Thyroid gland (tissue), 4 donors: ENCODE data around the gene ELMO1. TPM values are rescaled to one million over a fixed set of nuclear protein-coding genes. Genes with fewer than 3 reads are reported as not detected.

ENCODE experiments used
- DNase-seq, 2 donors: peaks; one replicate each; pipeline ENCODE4 v3.0.0-alpha.2; 2019
- H3K27ac ChIP-seq, 3 donors: fragments of 200-600 bp; sonication (generic); 1 replicate in 2 of 3; 2 replicates in 1 of 3; pipeline ENCODE4 v1.5.1; 2016 to 2019; ENCODE audit warnings: mild to moderate bottlenecking in 1 of 3, moderate library complexity in 1 of 3
- H3K27me3 ChIP-seq: fragments of 200-600 bp; sonication (generic); one replicate; pipeline ENCODE4 v1.5.1; 2019
- H3K36me3 ChIP-seq, 2 donors: fragments of 200-600 bp; sonication (generic); one replicate each; pipeline ENCODE4 v1.5.1; 2016 to 2019
- H3K4me1 ChIP-seq, 2 donors: fragments of 200-600 bp; sonication (generic); one replicate each; pipeline ENCODE4 v1.5.1; 2017 to 2019
- H3K4me3 ChIP-seq, 3 donors: fragments of 200-600 bp; sonication (generic); replicated peaks in 1 of 3; 1 replicate in 2 of 3; 2 replicates in 1 of 3; pipeline ENCODE4 v1.5.1; 2016; ENCODE audit warnings: mild to moderate bottlenecking in 1 of 3
- H3K9me3 ChIP-seq: fragments of 200-600 bp; sonication (generic); one replicate; pipeline ENCODE4 v1.5.1; 2017
- CTCF ChIP-seq, 6 experiments: fragments of 200-600 bp in 3 of 6; fragments of 450-650 bp in 3 of 6; sonication (generic) in 3 of 6; IDR thresholded peaks; one replicate each; pipeline ENCODE4 v1.5.1; 2016 to 2019; ENCODE audit warnings: antibody characterized with exemption in 6 of 6, mild to moderate bottlenecking in 2 of 6, inconsistent platforms in 1 of 6, moderate library complexity in 1 of 6
- POLR2A ChIP-seq, 2 donors: fragments of 450-650 bp; IDR thresholded peaks; one replicate each; pipeline ENCODE4 v1.6.1; 2017; ENCODE audit warnings: antibody characterized with exemption in 2 of 2, mild to moderate bottlenecking in 2 of 2, moderate library complexity in 1 of 2
- WGBS, 2 donors: methylation state at CpG; one replicate each; pipeline ENCODE4 v1.1.5; 2017; 5-methylcytosine and 5-hydroxymethylcytosine counted together
- intact Hi-C: fragments of 100-400 bp; cut with DNase I; formaldehyde crosslinking; loops from one replicate; pipeline ENCODE4 v1.15.1; 2023
- total RNA-seq, 4 donors: library from RNA; depleted of rRNA; stranded (reverse); fragments of >200 nt; gene quantifications; one replicate each; pipeline ENCODE4 v1.2.3, GENCODE V29; 2016

Gene ELMO1
- total RNA-seq, 4 donors from 2014 or later, result 168 to 423 (median 312) TPM

- no peak overlapping the region for H3K27ac ChIP-seq
- WGBS, 2 donors, result 83 to 84% methylated on average over 11 of the region's 11 CpGs
- intact Hi-C loops, result no loop called here
Observed at GRCh38 chr7:37359662-37360444, 88.8 kb downstream of the ELMO1 start.

GRCh38 chr7:37359180-37359579 lies 89.5 kb downstream of the ELMO1 start:
- TF ChIP-seq CTCF (IDR thresholded peaks at IDR 0.05), result no peak
- no peak for TF ChIP-seq POLR2A (IDR thresholded peaks at IDR 0.05)
- WGBS, 2 donors, result 96 to 97% methylated on average over 2 of the region's 2 CpGs
- H3K36me3 ChIP-seq, result no peaks in the 10 kb centered on the region
- no peak overlapping the region for H3K4me3 ChIP-seq
- intact Hi-C loops, result no loop called here
- H3K9me3 ChIP-seq, result no peaks in the 10 kb centered on the region
- no peak overlapping the region for H3K27ac ChIP-seq
- DNase-seq, result no peak
- no peaks in the 10 kb centered on the region for H3K27me3 ChIP-seq
- H3K4me1 ChIP-seq, result peaks cover 28 to 53% of the 10 kb centered on the region in 2 donors

More at GRCh38 chr7:37359662-37360444, 88.8 kb downstream of the ELMO1 start:
- DNase-seq, result no peak
- Histone ChIP-seq H3K4me3 (no peak overlapping the region), H3K27me3 (no peaks in the 10 kb centered on the region), H3K36me3 (no peaks in the 10 kb centered on the region), H3K9me3 (no peaks in the 10 kb centered on the region), H3K4me1 (peaks cover 28 to 52% of the 10 kb centered on the region in 2 donors)
- no peak for TF ChIP-seq POLR2A (IDR thresholded peaks at IDR 0.05)
- TF ChIP-seq CTCF (IDR thresholded peaks at IDR 0.05), result no peak

- Histone ChIP-seq H3K36me3 (no peaks in the 10 kb centered on the region), H3K4me1 (peaks cover 30 to 48% of the 10 kb centered on the region in 2 donors), H3K27ac (no peak overlapping the region), H3K27me3 (no peaks in the 10 kb centered on the region), H3K9me3 (no peaks in the 10 kb centered on the region), H3K4me3 (no peak overlapping the region)
- 76 to 85% methylated on average over 1 of the region's 1 CpG for WGBS, 2 donors
- no peak for TF ChIP-seq CTCF (IDR thresholded peaks at IDR 0.05)
- intact Hi-C loops, result no loop called here
- DNase-seq, result no peak
Observed at GRCh38 chr7:37357637-37357996, 91.0 kb downstream of the ELMO1 start.

- Histone ChIP-seq H3K36me3 (no peaks in the 10 kb centered on the region), H3K9me3 (no peaks in the 10 kb centered on the region), H3K27ac (no peak overlapping the region), H3K4me3 (no peak overlapping the region), H3K27me3 (no peaks in the 10 kb centered on the region), H3K4me1 (peaks cover 30 to 51% of the 10 kb centered on the region in 2 donors)
- 98 to 99% methylated on average over 3 of the region's 3 CpGs for WGBS, 2 donors
- intact Hi-C loops, result no loop called here
- no peak for DNase-seq
- no peak for TF ChIP-seq POLR2A (IDR thresholded peaks at IDR 0.05)
- TF ChIP-seq CTCF (IDR thresholded peaks at IDR 0.05), result no peak
Observed at GRCh38 chr7:37356911-37357636, 91.6 kb downstream of the ELMO1 start.

GRCh38 chr7:37354656-37355131 lies 94.0 kb downstream of the ELMO1 start:
- H3K4me3 ChIP-seq, result no peak overlapping the region
- TF ChIP-seq POLR2A (IDR thresholded peaks at IDR 0.05) (no peak), CTCF (IDR thresholded peaks at IDR 0.05) (no peak)
- H3K9me3 ChIP-seq, result no peaks in the 10 kb centered on the region
- peaks cover 30 to 56% of the 10 kb centered on the region in 2 donors for H3K4me1 ChIP-seq
- no peaks in the 10 kb centered on the region for H3K27me3 ChIP-seq
- peak overlapping the region; percentile 26 to 59 (median 59) for H3K27ac ChIP-seq
- WGBS, 2 donors, result 46 to 54% methylated on average over 11 of the region's 11 CpGs
- H3K36me3 ChIP-seq, result no peaks in the 10 kb centered on the region
- intact Hi-C loops, result no loop called here
- DNase-seq, result peak; percentile 49 to 60
